ENCODE data around the gene CFAP54.

DNA sequence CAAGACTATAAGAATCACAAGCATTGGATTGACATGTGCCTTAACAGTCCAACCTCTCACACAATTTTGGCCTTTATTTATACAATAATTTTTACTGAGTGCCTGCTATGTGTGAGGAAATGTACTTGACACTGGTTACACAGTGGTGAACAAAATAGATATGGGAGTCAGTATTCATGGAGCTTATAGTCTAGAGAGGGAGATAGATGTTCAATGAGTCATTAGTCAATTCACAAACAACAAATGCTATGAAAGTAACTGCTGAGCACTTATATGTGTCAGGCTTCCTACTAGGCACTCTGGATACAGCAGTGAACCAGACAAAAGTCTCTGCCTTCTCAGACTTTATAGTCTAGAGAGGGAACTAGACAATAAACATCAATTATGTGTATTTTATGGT lies 3.7 kb downstream of the CFAP54 start:
- TF ChIP-seq, protein P1, sequence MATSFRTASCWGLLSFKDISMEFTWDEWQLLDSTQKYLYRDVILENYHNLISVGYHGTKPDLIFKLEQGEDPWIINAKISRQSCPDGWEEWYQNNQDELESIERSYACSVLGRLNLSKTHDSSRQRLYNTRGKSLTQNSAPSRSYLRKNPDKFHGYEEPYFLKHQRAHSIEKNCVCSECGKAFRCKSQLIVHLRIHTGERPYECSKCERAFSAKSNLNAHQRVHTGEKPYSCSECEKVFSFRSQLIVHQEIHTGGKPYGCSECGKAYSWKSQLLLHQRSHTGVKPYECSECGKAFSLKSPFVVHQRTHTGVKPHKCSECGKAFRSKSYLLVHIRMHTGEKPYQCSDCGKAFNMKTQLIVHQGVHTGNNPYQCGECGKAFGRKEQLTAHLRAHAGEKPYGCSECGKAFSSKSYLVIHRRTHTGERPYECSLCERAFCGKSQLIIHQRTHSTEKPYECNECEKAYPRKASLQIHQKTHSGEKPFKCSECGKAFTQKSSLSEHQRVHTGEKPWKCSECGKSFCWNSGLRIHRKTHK (tag by site-specific recombination; IDR thresholded peaks at IDR 0.05) = no peak
- TF ChIP-seq ZNF24 (tag by site-specific recombination; IDR thresholded peaks at IDR 0.05) (no peak), CTCF (tag by site-specific recombination; IDR thresholded peaks at IDR 0.05) (no peak), HOXA7 (CRISPR knock-in tag; IDR thresholded peaks at IDR 0.05; ENCODE audit: borderline replicate concordance) (no peak), MYNN (tag by site-specific recombination; IDR thresholded peaks at IDR 0.05; ENCODE audit: borderline replicate concordance) (no peak), ZNF701 (tag by site-specific recombination; IDR thresholded peaks at IDR 0.05) (no peak), ZBTB10 (tag by site-specific recombination; IDR thresholded peaks at IDR 0.05) (no peak)
